Measurements from ENCODE around the gene NPL. TPM values are rescaled to one million over a fixed set of nuclear protein-coding genes. Genes with fewer than 3 reads are reported as not detected.

The NPL gene
- polyA plus RNA-seq, 1 of the 3 experiments (the other 2 are of a cell fraction) = 1.5 TPM

DNA sequence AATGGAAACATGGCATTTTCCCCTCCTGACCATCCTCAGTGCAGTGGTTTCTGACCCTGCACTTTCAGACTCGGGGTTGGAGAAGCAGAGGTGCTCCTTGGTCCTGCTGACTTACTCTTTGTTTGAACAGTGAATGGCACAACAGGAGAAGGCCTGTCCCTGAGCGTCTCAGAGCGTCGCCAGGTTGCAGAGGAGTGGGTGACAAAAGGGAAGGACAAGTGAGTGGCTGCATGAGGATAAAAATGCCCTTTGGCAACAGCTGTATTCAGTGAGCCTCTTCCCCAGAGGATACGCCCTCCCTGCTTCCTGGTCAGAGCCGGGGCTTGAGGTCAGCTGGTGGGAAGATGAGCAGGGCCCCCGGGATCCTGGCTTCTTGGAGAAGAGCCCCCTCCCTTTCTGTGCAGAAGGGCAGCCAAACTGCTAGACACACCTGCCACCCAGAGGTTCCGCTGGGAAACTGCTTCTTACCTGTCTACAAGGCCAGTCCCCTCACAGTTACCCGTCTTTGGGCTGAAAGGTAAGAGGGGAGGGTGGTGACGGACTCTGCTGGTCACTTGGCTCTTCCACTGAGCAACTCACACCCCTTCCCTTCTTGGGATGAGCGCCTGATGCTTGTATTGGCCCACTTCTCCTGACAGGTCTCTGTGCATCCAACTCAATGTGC lies 16.6 kb downstream of the NPL start:
- 79% methylated on average over 9 of the region's 11 CpGs for WGBS (ENCODE audit: low lambda C conversion rate)

DNA sequence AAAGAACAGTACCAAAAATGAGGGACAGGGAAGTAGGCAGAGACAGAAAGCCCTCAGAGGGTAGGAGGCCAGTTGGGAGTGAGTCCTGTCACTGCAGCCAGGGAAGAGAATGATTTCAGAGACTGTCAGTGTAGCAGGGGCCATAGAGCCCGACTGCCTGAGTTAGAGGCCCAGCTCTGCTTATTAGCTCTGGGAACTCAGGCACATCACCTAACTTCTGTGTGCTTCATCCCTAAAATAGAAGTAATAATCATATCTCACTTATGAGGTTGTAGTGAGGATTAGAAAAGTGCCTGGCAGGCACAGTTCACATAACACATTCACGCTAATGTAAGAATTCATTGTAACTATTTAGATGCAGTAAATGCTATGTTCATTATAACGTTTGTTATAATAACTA lies 18.3 kb downstream of the NPL start:
- CTCF ChIA-PET = no interaction called here

More for the DNA sequence above, 16.6 kb downstream of the NPL start:
- Histone ChIP-seq H2AFZ (ENCODE audit: low read depth) (no peak overlapping the region), H3K27ac (ENCODE audit: low read depth in 2 of 2, low read length in 1 of 2) (no peak overlapping the region), H3K9me3 (no peaks in the 10 kb centered on the region), H4K20me1 (ENCODE audit: insufficient read depth) (no peaks in the 10 kb centered on the region), H3K9me2 (no peaks in the 10 kb centered on the region), H3K27me3 (ENCODE audit: insufficient read depth) (no peaks in the 10 kb centered on the region), H3K4me1 (ENCODE audit: control insufficient read depth in 1 of 2, insufficient read depth in 2 of 2, low read depth in 1 of 2, low read length in 1 of 2) (no peaks in the 10 kb centered on the region), H3K4me3 (ENCODE audit: low read depth in 2 of 2, low read length in 1 of 2) (no peak overlapping the region), H3F3A (replicated peaks; ENCODE audit: insufficient read depth) (no peaks in the 10 kb centered on the region), H3K4me2 (no peak overlapping the region), H3K9ac (no peak overlapping the region), H3K79me2 (ENCODE audit: insufficient read depth) (no peaks in the 10 kb centered on the region), H3K36me3 (replicated peaks in 1 of 2; ENCODE audit: control insufficient read depth in 1 of 2, insufficient read depth in 2 of 2, low read length in 1 of 2) (no peaks in the 10 kb centered on the region)
- DNase-seq = peak; percentile 16
- ChIA-PET CTCF (interaction anchor here (1.2 kb wide), 1 partner anchor 22 kb away, joined by 3 read pairs; no protein-coding TSS in a partner anchor), POLR2A (no interaction called here)
- TF ChIP-seq JUND (IDR thresholded peaks at IDR 0.05) (no peak), NRF1 (IDR thresholded peaks at IDR 0.05; ENCODE audit: low read depth, low read length) (no peak), GATA2 (CRISPR knock-in tag; IDR thresholded peaks at IDR 0.05) (no peak), RAD21 (IDR thresholded peaks at IDR 0.05; ENCODE audit: low read length) (peak; percentile 21; the same call in 1 of the 2 replicates)

More for the DNA sequence above, 18.3 kb downstream of the NPL start:
- Histone ChIP-seq H3K4me1 (ENCODE audit: control insufficient read depth in 1 of 2, insufficient read depth in 2 of 2, low read depth in 1 of 2, low read length in 1 of 2) (no peaks in the 10 kb centered on the region), H3K27ac (ENCODE audit: low read depth in 2 of 2, low read length in 1 of 2) (no peak overlapping the region), H3K9me2 (no peaks in the 10 kb centered on the region), H4K20me1 (ENCODE audit: insufficient read depth) (no peaks in the 10 kb centered on the region), H3K9me3 (no peaks in the 10 kb centered on the region), H3F3A (replicated peaks; ENCODE audit: insufficient read depth) (no peaks in the 10 kb centered on the region), H3K36me3 (replicated peaks in 1 of 2; ENCODE audit: control insufficient read depth in 1 of 2, insufficient read depth in 2 of 2, low read length in 1 of 2) (no peaks in the 10 kb centered on the region), H2AFZ (ENCODE audit: low read depth) (no peak overlapping the region), H3K79me2 (ENCODE audit: insufficient read depth) (no peaks in the 10 kb centered on the region), H3K4me3 (ENCODE audit: low read depth in 2 of 2, low read length in 1 of 2) (no peak overlapping the region), H3K4me2 (no peak overlapping the region), H3K9ac (no peak overlapping the region), H3K27me3 (ENCODE audit: insufficient read depth) (no peaks in the 10 kb centered on the region)
- TF ChIP-seq SMC3 (IDR thresholded peaks at IDR 0.05; ENCODE audit: low read depth, low read length) = no peak
- TF ChIP-seq ELF1 (IDR thresholded peaks at IDR 0.05) = no peak
- TF ChIP-seq, protein P1, sequence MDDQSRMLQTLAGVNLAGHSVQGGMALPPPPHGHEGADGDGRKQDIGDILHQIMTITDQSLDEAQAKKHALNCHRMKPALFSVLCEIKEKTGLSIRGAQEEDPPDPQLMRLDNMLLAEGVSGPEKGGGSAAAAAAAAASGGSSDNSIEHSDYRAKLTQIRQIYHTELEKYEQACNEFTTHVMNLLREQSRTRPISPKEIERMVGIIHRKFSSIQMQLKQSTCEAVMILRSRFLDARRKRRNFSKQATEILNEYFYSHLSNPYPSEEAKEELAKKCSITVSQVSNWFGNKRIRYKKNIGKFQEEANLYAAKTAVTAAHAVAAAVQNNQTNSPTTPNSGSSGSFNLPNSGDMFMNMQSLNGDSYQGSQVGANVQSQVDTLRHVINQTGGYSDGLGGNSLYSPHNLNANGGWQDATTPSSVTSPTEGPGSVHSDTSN (IDR thresholded peaks at IDR 0.05) = no peak
- TF ChIP-seq, protein P2, sequence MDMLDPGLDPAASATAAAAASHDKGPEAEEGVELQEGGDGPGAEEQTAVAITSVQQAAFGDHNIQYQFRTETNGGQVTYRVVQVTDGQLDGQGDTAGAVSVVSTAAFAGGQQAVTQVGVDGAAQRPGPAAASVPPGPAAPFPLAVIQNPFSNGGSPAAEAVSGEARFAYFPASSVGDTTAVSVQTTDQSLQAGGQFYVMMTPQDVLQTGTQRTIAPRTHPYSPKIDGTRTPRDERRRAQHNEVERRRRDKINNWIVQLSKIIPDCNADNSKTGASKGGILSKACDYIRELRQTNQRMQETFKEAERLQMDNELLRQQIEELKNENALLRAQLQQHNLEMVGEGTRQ (IDR thresholded peaks at IDR 0.05; ENCODE audit: borderline replicate concordance, low read depth, low read length) = no peak
- no peak for TF ChIP-seq FOSL2 (IDR thresholded peaks at IDR 0.05; ENCODE audit: borderline replicate concordance, low read depth)
- no peak for TF ChIP-seq JUND (IDR thresholded peaks at IDR 0.05)
- TF ChIP-seq EZH2phosphoT487 (IDR thresholded peaks at IDR 0.05; ENCODE audit: borderline replicate concordance, low read depth) = no peak
- TF ChIP-seq TAF1 (IDR thresholded peaks at IDR 0.05; ENCODE audit: borderline replicate concordance, low read depth, low read length) = no peak
- TF ChIP-seq RCOR1 (IDR thresholded peaks at IDR 0.05; ENCODE audit: low read length) = no peak
- TF ChIP-seq, protein P3, sequence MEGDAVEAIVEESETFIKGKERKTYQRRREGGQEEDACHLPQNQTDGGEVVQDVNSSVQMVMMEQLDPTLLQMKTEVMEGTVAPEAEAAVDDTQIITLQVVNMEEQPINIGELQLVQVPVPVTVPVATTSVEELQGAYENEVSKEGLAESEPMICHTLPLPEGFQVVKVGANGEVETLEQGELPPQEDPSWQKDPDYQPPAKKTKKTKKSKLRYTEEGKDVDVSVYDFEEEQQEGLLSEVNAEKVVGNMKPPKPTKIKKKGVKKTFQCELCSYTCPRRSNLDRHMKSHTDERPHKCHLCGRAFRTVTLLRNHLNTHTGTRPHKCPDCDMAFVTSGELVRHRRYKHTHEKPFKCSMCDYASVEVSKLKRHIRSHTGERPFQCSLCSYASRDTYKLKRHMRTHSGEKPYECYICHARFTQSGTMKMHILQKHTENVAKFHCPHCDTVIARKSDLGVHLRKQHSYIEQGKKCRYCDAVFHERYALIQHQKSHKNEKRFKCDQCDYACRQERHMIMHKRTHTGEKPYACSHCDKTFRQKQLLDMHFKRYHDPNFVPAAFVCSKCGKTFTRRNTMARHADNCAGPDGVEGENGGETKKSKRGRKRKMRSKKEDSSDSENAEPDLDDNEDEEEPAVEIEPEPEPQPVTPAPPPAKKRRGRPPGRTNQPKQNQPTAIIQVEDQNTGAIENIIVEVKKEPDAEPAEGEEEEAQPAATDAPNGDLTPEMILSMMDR (IDR thresholded peaks at IDR 0.05) = no peak
- TF ChIP-seq POLR2AphosphoS5 (IDR thresholded peaks at IDR 0.05; ENCODE audit: low read depth, low read length) = no peak
- no peak for TF ChIP-seq RAD21 (IDR thresholded peaks at IDR 0.05; ENCODE audit: low read length)
- TF ChIP-seq EP300 (IDR thresholded peaks at IDR 0.05; ENCODE audit: borderline replicate concordance in 1 of 2, low read depth in 1 of 2, low read length in 1 of 2) = no peak
- TF ChIP-seq MEF2A (IDR thresholded peaks at IDR 0.05; ENCODE audit: borderline replicate concordance, low read depth) = no peak
- no peak for TF ChIP-seq TEAD4 (IDR thresholded peaks at IDR 0.05; ENCODE audit: borderline replicate concordance, insufficient read depth)
- no peak for TF ChIP-seq FOXM1 (IDR thresholded peaks at IDR 0.05; ENCODE audit: low read depth)
- TF ChIP-seq, protein P4, sequence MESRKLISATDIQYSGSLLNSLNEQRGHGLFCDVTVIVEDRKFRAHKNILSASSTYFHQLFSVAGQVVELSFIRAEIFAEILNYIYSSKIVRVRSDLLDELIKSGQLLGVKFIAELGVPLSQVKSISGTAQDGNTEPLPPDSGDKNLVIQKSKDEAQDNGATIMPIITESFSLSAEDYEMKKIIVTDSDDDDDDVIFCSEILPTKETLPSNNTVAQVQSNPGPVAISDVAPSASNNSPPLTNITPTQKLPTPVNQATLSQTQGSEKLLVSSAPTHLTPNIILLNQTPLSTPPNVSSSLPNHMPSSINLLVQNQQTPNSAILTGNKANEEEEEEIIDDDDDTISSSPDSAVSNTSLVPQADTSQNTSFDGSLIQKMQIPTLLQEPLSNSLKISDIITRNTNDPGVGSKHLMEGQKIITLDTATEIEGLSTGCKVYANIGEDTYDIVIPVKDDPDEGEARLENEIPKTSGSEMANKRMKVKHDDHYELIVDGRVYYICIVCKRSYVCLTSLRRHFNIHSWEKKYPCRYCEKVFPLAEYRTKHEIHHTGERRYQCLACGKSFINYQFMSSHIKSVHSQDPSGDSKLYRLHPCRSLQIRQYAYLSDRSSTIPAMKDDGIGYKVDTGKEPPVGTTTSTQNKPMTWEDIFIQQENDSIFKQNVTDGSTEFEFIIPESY (IDR thresholded peaks at IDR 0.05; ENCODE audit: borderline replicate concordance, low read depth) = no peak
- POLR2A ChIA-PET = no interaction called here
- no peak for DNase-seq
- 88% methylated on average over 3 of the region's 3 CpGs for WGBS (ENCODE audit: low lambda C conversion rate)
